UCSD-AML1 (cell line): ENCODE results near the gene SPINT2.

Source experiments
- DNase-seq: peaks from one replicate; lab custom pipeline; 2025; ENCODE audit not compliant: unreplicated experiment; lab: John Stamatoyannopoulos, UW

Gene SPINT2

GRCh38 chr19:38291855-38292254 is 27.5 kb downstream of the SPINT2 start:
- no peak for DNase-seq

- DNase-seq = no peak
Observed at GRCh38 chr19:38293281-38293680, 28.9 kb downstream of the SPINT2 start.

GRCh38 chr19:38294090-38294489 is 29.7 kb downstream of the SPINT2 start:
- DNase-seq = no peak

GRCh38 chr19:38298821-38299680 is 34.7 kb downstream of the SPINT2 start:
- no peak for DNase-seq

GRCh38 chr19:38303517-38304351 is 39.4 kb downstream of the SPINT2 start, which contains the start of gene C19orf33:
C19orf33 (plus strand) TSS chr19:38304251; CDS start chr19:38304262, 11 bp downstream.
- DNase-seq = peak; percentile 51

GRCh38 chr19:38304352-38304865 is 40.0 kb downstream of the SPINT2 start:
- no peak for DNase-seq

- DNase-seq = no peak
Observed at GRCh38 chr19:38304866-38305429, 40.6 kb downstream of the SPINT2 start.

- DNase-seq = no peak
Observed at GRCh38 chr19:38306236-38306635, 41.9 kb downstream of the SPINT2 start.

- DNase-seq = no peak
Observed at GRCh38 chr19:38307076-38307475, 42.7 kb downstream of the SPINT2 start.

GRCh38 chr19:38307597-38307996 is 43.2 kb downstream of the SPINT2 start:
- DNase-seq = no peak

- DNase-seq = no peak
Observed at GRCh38 chr19:38308006-38308766, 43.8 kb downstream of the SPINT2 start.

- no peak for DNase-seq
Observed at GRCh38 chr19:38308926-38309614, 44.7 kb downstream of the SPINT2 start.

GRCh38 chr19:38309615-38310278 is 45.4 kb downstream of the SPINT2 start:
- DNase-seq = no peak

- DNase-seq = no peak
Observed at GRCh38 chr19:38310279-38310670, 45.9 kb downstream of the SPINT2 start.

GRCh38 chr19:38310986-38311385 is 46.6 kb downstream of the SPINT2 start:
- DNase-seq = no peak

- peak; percentile 97 for DNase-seq
Observed at GRCh38 chr19:38315657-38316476, 51.5 kb downstream of the SPINT2 start, which contains the start of gene YIF1B. YIF1B (minus strand) TSS chr19:38315947; CDS start chr19:38315917, 30 bp downstream.

GRCh38 chr19:38316477-38317067 is 52.2 kb downstream of the SPINT2 start:
- no peak for DNase-seq

- DNase-seq = peak; percentile 76
Observed at GRCh38 chr19:38317104-38317612, 52.8 kb downstream of the SPINT2 start.
